Adipocyte (in vitro differentiated cells): ENCODE data around the gene AIMP2.
"Not testable (repeated sequence)": the region's sequence is repeated elsewhere in the genome, so short reads cannot be mapped to it uniquely, and the experiment has no call there.

Experiments
- DNase-seq: peaks from one replicate; pipeline ENCODE4 v3.0.0-alpha.2; 2015; ENCODE audit warnings: low read depth
- H3K27me3 ChIP-seq: replicated peaks from 2 replicates; pipeline ENCODE4 v1.7.0; 2013; ENCODE audit warnings: mild to moderate bottlenecking, low read length, moderate library complexity; ENCODE audit not compliant: control insufficient read depth, insufficient read depth
- H3K36me3 ChIP-seq: 2 replicates; pipeline ENCODE4 v1.7.0; 2013; ENCODE audit warnings: low read length, mild to moderate bottlenecking, moderate library complexity; ENCODE audit not compliant: control insufficient read depth, insufficient read depth, severe bottlenecking
- H3K4me1 ChIP-seq: 2 replicates; pipeline ENCODE4 v1.7.0; 2013; ENCODE audit warnings: mild to moderate bottlenecking, low read length, moderate library complexity; ENCODE audit not compliant: control insufficient read depth, insufficient read depth
- H3K4me3 ChIP-seq: 2 replicates; pipeline ENCODE4 v1.7.0; 2013; ENCODE audit warnings: mild to moderate bottlenecking, low read length, moderate library complexity
- H3K9ac ChIP-seq: 2 replicates; pipeline ENCODE4 v1.7.0; 2013; ENCODE audit warnings: mild to moderate bottlenecking, low read length, moderate library complexity
- H3K9me3 ChIP-seq: 2 replicates; pipeline ENCODE4 v1.7.0; 2013; ENCODE audit warnings: mild to moderate bottlenecking, low read length, moderate library complexity; ENCODE audit not compliant: control insufficient read depth

AIMP2 gene

GRCh38 chr7:6027806-6028365 lies 18.8 kb downstream of the AIMP2 start:
- no peak for DNase-seq
- no peaks in the 10 kb centered on the region for H3K9me3 ChIP-seq
- peaks cover 84% of the 10 kb centered on the region for H3K36me3 ChIP-seq
- H3K4me3 ChIP-seq = no peak overlapping the region
- H3K27me3 ChIP-seq = no peaks in the 10 kb centered on the region
- H3K9ac ChIP-seq = no peak overlapping the region
- H3K4me1 ChIP-seq = no peaks in the 10 kb centered on the region

- no peaks in the 10 kb centered on the region for H3K27me3 ChIP-seq
- no peaks in the 10 kb centered on the region for H3K4me1 ChIP-seq
- no peaks in the 10 kb centered on the region for H3K9me3 ChIP-seq
- peaks cover 83% of the 10 kb centered on the region for H3K36me3 ChIP-seq
- no peak overlapping the region for H3K4me3 ChIP-seq
- no peak overlapping the region for H3K9ac ChIP-seq
- no peak for DNase-seq
Measured at GRCh38 chr7:6028563-6028962, 19.5 kb downstream of the AIMP2 start.

GRCh38 chr7:6030988-6031387 lies 21.9 kb downstream of the AIMP2 start, which contains the start of gene ANKRD61:
Gene ANKRD61 (plus strand): TSS chr7:6031376. CDS start chr7:6031376, 0 bp downstream.
- H3K9me3 ChIP-seq = no peaks in the 10 kb centered on the region
- no peak within 1 kb of the TSS for H3K4me3 ChIP-seq
- no peaks in the 10 kb centered on the region for H3K4me1 ChIP-seq
- H3K36me3 ChIP-seq = peaks cover 82% of the 10 kb centered on the region
- no peak for DNase-seq
- no peak within 1 kb of the TSS for H3K9ac ChIP-seq
- H3K27me3 ChIP-seq = no peaks in the 10 kb centered on the region

GRCh38 chr7:6031567-6031966 lies 22.5 kb downstream of the AIMP2 start:
- Histone ChIP-seq H3K4me1 (no peaks in the 10 kb centered on the region), H3K9me3 (no peaks in the 10 kb centered on the region), H3K27me3 (no peaks in the 10 kb centered on the region), H3K9ac (no peak overlapping the region), H3K4me3 (no peak overlapping the region), H3K36me3 (peaks cover 82% of the 10 kb centered on the region)
- no peak for DNase-seq

GRCh38 chr7:6032167-6032566 lies 23.1 kb downstream of the AIMP2 start:
- no peak for DNase-seq
- H3K27me3 ChIP-seq = no peaks in the 10 kb centered on the region
- no peak overlapping the region for H3K4me3 ChIP-seq
- H3K4me1 ChIP-seq = no peaks in the 10 kb centered on the region
- H3K9ac ChIP-seq = no peak overlapping the region
- H3K36me3 ChIP-seq = peaks cover 82% of the 10 kb centered on the region
- no peaks in the 10 kb centered on the region for H3K9me3 ChIP-seq

- Histone ChIP-seq H3K9ac (no peak overlapping the region), H3K36me3 (peaks cover 82% of the 10 kb centered on the region), H3K27me3 (no peaks in the 10 kb centered on the region), H3K4me1 (no peaks in the 10 kb centered on the region), H3K4me3 (no peak overlapping the region), H3K9me3 (no peaks in the 10 kb centered on the region)
- DNase-seq = no peak
Measured at GRCh38 chr7:6032641-6033040, 23.6 kb downstream of the AIMP2 start.

GRCh38 chr7:6035165-6035564 lies 26.1 kb downstream of the AIMP2 start:
- H3K27me3 ChIP-seq = no peaks in the 10 kb centered on the region
- peaks cover 83% of the 10 kb centered on the region for H3K36me3 ChIP-seq
- DNase-seq = no peak
- no peak overlapping the region for H3K4me3 ChIP-seq
- H3K9ac ChIP-seq = no peak overlapping the region
- no peaks in the 10 kb centered on the region for H3K9me3 ChIP-seq
- no peaks in the 10 kb centered on the region for H3K4me1 ChIP-seq

GRCh38 chr7:6035686-6036085 lies 26.6 kb downstream of the AIMP2 start:
- Histone ChIP-seq H3K4me1 (no peaks in the 10 kb centered on the region), H3K36me3 (peaks cover 88% of the 10 kb centered on the region)

GRCh38 chr7:6049780-6050179 lies 40.7 kb downstream of the AIMP2 start:
- no peak for DNase-seq
- no peak overlapping the region for H3K4me3 ChIP-seq
- no peaks in the 10 kb centered on the region for H3K9me3 ChIP-seq
- H3K27me3 ChIP-seq = no peaks in the 10 kb centered on the region
- H3K36me3 ChIP-seq = peaks cover 75% of the 10 kb centered on the region
- H3K9ac ChIP-seq = no peak overlapping the region
- H3K4me1 ChIP-seq = no peaks in the 10 kb centered on the region

More at GRCh38 chr7:6035686-6036085, 26.6 kb downstream of the AIMP2 start:
- Histone ChIP-seq H3K9ac (no peak overlapping the region), H3K4me3 (no peak overlapping the region), H3K9me3 (no peaks in the 10 kb centered on the region), H3K27me3 (no peaks in the 10 kb centered on the region)
- no peak for DNase-seq

- peaks cover 63% of the 10 kb centered on the region for H3K36me3 ChIP-seq
- not testable (repeated sequence) for H3K9me3 ChIP-seq, H3K9ac ChIP-seq, H3K27me3 ChIP-seq, H3K4me3 ChIP-seq, H3K4me1 ChIP-seq, DNase-seq
Measured at GRCh38 chr7:6051185-6051584, 42.1 kb downstream of the AIMP2 start.

GRCh38 chr7:6056616-6057015 lies 47.5 kb downstream of the AIMP2 start:
- peak overlapping the region; percentile 97 for H3K4me3 ChIP-seq
- H3K36me3 ChIP-seq = peaks cover 24% of the 10 kb centered on the region
- no peaks in the 10 kb centered on the region for H3K9me3 ChIP-seq
- peak overlapping the region; percentile 89 for H3K9ac ChIP-seq
- no peaks in the 10 kb centered on the region for H3K27me3 ChIP-seq
- peaks cover 17% of the 10 kb centered on the region for H3K4me1 ChIP-seq
- DNase-seq = no peak
